HG02885 (cell line): ENCODE measurements around the gene HDLBP.
"Not testable (repeated sequence)": the region's sequence is repeated elsewhere in the genome, so short reads cannot be mapped to it uniquely, and the experiment has no call there.

Source experiments
- ATAC-seq: cut with Tn5 transposase; IDR thresholded peaks from one replicate; pipeline ENCODE4 v1.9.1; 2021; ENCODE audit warnings: mild to moderate bottlenecking; ENCODE audit not compliant: unreplicated experiment, poor library complexity

The HDLBP gene

DNA sequence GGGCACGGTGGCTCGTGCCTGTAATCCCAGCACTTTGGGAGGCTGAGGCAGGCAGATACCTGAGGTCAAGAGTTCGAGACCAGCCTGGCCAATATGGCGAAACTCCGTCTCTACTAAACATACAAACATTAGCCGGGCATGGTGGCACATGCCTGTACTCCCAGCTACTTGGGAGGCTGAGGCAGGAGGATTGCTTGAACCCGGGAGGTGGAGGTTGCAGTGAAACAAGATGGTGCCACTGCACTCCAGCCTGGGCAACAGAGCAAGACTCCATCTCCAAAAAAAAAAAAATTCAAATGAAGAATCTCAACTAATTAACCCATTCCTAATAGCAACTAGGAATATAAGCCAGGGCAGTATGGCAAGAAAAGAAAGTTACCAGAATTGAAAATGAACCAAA is 37.2 kb downstream of the HDLBP start:
- ATAC-seq = not testable (repeated sequence)

DNA sequence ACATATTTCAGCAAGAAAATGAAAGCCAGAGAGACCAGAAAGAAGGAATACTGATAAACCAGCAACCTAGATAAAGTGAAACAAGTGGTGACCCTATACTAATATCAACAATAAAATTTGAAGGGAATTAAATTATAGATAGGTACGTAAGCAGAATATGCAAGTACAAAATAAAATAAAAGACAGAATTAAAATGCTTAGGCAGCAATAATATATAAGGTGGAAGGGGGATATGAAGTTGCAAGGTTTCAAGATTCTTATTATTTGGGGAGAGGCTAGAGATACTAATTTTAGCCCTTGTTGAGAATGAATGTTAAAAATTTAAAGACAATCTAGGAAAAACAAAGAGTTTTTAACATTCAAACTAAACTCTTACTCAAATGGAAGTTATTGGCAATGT is 39.6 kb downstream of the HDLBP start:
- ATAC-seq = no peak

DNA sequence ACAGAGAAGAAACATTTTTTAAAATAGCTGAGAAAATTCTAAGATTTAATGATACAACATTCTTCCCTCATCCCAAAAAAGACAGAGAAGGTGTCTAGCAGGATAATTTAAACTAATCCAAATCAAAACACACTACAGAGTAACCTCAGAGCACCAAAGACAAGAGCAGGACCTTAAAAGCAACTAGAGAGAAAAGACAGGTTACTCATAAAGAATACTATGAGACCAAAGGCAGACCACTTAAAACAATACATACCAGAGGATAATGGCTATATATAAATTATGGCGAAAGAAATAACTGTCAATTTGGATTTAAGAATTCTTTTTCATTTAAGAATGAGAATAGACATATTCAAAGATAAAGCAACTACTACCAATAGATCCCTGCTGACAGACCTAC is 40.0 kb downstream of the HDLBP start:
- ATAC-seq = no peak

DNA sequence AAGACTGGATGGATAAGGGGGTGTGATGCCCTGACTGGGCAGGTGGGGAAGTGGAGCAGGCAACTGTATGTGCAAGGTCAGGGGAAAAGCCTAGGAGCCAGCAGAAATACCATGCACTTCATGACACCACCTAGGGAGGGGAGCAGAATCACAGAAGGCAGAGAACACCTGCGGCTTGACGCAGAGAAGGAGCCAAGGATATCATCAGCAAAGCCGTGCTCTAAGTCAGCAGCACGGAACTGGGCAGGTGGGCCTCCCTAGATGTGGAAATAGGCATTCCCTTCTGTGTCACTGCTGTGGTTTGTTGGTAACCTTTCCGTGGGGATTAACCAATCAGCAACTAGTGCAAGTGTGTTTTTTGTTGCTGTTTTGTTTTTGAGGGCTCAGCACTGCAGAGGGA is 41.3 kb downstream of the HDLBP start:
- ATAC-seq = no peak

DNA sequence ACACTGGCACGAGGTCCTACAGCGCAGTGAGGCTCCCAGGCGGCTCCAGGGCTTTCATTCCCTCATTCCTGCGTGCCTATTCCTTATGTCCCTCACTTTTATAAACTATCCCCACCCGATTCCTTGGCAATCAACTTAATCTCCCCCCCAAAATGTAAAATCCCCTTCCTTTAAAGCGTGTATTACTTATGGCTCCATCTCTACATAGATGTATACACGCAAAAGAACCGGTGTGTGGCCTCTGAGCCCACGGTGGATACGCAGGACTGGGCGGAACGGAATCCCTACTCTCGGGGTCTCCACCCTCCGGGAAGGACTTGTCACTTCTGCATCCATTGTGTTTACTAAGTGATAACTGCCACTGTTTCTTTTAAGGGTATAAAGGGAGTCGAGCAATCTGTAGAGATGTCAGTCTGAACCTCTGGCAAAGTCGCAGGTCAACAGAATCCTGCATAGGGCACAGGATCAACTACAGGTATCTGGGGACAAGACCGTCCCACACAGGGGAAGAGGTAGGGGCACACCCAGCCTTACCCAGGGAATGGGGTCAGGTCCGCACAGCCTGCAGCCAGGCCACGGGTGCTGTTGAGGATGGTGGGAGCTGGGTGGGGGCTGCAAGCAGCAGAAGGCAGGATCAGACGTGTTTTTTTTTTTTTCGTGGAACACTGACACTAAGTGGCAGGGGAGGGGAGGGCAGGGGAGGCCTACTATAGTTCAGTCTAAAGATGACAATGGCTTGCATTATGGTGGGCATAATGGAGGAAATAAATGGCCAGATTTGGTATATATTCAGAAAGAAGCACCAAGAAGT is 42.1 kb downstream of the HDLBP start:
- ATAC-seq = no peak

DNA sequence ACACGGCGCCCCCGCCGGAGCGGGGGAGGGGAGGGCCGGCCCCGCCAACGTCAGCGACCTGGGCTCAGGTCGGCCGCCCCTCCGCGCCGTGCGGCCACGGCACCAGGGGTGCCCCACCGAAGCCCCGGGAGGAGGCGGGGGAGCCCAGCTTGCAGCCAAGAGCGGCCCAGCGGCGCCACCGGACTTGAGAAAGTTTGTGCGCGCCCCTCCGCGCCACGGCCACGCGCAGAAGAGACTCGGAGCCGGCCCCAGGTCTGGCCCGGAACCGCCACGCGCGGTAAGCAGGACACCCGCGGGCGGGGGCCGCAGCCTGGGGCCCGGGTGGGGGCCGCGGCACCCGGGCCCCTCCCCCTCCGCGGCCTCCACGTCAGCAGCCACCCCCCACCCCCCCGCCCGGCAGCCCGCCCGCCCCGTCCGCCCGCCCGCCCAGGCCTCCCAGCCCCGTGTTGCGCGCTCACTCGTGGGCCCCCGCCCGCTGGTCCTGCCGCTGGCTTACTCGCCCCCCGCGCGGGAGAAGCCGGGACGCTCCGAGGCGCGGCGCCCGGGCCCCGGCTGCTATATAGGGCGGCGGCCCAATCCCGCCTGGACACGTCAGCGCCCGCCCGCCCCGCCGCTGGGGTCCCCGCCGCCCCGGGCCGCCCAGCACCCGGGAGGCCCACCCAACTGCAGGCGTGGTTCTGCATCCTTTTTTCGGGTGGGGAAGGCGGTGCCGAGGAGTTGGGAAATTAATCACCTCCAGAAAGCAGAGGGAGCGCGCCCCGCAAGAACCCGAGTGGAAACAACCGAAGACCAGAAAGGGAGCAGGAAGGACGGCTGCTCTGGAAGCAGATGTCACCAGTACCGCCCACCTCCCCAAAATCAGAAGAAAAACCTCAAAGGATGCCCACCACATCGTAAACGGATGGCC is 42.9 kb downstream of the HDLBP start:
- peak; percentile 64 for ATAC-seq

DNA sequence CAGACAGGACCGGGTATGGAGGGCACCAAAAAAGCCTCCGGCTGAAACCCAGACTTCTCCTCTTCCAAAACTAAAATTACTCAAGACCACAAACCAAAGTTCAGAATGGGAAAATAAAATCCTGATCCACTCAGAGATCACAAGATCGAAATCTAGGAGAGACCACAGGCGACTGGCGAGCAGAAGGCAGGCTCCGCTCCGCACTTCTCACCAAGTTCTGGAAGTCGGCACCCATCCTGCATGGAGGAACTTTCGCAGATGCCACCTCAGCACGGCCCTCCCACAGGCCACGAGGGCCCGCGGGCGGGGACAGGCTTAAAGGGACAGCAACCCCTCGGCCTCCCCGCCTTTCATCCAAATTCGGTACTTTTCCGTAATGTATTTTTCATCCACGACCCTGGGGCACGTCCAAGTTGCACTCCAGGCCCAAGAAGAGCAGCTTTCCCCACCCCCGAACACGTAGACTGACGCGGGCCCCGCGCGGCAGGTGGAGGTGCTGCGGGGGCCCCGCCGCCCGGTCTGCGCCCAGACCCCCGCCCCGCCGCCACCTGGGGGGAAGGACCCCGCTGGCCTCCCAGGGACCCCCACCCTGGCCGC is 43.7 kb downstream of the HDLBP start:
- ATAC-seq = peak; percentile 47

DNA sequence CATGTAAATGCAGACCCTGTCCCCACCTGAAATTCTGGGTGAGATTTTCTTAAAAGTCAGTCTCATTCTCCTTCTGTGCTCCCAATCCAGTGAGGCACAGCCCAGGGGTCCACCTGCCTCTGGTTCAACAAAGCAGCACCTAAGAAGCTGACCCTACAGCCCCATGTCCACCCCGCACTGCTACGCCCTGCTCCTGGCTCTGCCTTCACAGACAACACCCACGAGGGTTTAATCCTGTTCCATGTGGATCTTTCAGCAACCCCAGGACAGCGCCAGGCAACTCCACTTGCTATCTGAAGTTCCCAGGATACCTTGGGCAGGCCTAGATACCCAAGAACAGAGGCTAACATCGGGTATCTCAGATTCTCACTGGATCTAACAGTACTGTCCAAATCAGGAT is 44.9 kb downstream of the HDLBP start:
- no peak for ATAC-seq

DNA sequence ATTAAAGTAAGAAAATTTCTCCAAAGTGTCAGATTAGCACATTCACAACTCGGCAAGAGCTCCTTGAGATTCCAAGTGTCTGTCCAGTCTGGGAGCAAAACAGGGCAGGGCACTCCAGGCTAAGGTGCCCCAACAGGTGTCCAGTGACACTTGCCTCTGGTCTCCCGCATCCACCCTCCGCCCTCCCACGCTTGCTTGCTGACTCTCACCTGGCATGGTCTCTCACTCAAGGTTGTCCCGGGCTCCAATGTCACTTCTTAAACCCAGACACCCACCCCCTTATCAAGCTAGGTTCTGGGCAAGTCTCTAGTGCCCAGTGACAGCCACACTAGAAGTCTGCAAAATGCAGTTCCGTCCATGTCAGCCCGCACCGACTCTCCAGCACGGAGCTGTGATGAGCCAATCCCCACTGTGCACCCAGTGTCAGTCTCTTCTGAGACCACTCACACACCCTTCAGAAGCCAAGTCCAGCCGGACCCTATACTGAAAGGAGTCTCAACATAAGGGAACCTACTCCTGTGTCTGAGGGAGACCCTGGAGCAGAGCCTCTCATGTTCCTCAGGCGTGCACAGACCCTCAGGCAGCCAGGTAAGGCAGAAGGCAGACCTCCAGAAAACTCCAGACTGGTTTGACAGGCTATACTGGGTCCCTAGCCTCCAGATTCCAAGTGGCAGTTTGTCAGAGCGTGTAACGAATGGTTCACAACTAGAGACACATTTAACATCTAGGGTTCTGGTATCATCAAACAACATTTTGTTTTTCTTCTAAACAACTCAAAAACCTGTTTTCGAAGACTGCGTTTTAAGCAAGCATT is 45.6 kb downstream of the HDLBP start:
- ATAC-seq = no peak

DNA sequence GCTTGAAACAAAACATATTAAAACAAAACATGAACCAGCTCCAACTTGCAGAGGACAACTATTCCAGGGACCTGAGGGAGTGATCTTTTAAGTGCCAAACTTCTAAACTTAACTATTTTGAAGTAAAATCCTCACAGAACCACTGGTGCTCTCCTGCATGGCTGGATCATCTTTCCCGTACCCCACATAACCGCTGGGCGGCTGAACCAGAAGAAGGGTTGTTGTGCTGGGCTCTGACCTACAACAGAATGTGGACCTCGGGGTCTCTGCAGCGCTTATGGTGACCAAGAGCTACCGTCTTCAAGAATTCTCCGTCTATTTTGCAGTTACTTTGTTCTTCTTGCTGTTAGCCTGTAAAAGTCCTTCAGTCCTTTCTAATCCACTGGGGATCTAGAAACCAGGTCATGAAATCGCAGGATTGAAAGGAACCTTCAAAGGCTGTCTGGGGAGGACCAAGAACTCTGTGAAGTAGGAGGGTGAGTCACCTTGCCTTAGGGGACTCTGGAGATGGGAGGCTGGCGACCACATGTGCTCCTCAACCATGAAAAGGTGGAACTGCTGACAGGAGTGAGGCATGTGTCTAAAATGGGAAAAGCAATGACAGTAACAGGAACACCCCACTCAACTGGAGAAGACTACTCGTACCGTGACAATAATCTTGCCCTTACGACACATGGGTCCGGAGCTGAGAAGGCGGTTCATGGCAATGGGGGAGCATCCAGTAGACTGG is 46.6 kb downstream of the HDLBP start:
- ATAC-seq = no peak

DNA sequence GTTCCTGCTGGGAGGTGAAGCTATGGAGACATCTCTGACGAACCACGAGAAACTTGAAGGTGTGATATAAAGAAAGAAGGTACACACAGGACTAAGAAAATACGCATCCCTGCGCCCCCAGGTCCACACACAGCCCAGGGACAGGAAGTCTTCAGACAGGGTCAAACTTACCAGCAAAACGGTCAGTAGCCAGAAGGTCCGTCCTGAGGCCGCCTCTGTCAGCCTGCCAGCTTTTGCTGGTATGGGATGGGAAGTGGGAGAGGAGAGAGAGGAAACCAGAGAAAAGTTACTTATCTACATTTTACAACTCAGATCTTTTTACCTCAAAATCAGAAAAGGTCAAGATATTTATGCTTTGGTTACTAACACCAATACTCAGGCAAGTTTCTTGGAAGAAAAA is 47.2 kb downstream of the HDLBP start:
- ATAC-seq = no peak

DNA sequence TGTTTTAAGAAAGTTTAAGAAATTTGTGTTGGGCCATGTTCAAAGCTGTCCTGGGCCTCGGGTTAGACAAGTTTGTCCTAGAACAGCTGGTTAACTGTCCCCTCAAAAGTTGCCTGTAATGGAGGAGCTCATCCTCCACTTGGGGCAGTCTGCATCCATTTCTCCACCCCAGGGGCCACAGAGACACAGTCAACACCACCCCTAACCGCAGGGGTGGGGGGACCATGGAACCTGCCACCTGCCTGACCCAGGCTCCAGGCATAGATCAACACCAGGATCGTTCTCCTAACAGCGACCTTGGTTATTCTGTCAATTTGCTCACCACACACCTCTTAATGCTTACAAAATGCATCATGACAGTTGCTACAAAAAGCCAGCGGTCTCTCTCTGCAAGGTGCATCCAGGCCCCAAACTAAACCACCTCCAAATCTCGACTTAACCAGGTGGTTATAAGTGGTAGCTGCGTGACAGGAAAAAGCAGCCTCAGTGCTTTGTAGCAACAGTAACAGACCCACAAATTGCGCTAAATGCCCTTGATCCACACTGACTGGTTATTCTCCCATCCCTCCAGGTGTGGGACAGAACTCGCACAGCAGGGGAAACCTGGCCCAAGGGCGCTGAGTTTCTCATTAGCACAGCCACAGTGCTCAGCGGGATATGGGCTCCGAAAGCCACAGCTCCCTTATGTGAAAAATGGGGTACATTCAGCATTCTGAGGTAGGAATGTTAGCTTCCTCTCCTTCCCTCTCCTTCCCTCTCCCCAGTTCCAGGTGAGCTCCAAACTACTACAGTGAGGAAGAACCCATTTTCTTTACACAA is 48.0 kb downstream of the HDLBP start:
- no peak for ATAC-seq

DNA sequence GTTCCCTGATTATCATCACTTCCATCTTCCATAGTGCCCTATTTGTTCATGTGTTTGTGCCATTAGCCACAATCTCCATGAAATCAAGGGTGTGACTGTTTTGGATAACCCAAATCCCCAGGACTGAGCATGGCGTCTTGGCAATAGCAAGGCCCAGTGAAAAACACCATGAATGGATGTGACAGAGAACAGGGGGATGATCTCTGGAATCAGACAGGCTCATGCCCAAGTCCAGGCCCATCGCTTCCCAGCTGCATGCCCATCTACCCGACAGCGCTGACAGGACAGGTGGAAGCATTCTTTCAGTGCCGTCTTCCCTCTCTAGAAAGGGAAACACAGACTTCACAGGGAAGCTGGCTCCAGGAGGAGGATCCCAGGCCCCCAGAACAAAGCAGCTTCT is 50.0 kb downstream of the HDLBP start:
- ATAC-seq = no peak

DNA sequence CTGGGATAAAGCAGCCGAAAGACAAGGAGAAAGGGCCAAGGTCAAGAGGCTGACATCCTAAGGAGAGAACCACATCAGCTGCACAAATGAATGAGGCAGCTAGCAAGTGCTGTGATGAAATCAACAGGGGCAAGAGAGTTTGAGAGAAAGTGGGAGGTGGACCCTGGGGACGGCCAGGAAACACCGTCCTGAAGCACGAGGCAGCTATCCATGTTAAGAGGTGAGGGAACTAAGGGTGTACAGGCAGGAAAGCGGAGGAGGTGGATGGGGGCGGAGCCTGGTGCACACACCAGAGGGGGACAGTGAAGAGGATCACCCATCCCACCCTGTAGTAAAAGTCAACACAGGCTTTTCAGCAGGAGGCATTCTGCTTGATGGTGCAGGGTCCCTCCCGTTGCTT is 52.4 kb downstream of the HDLBP start:
- no peak for ATAC-seq

DNA sequence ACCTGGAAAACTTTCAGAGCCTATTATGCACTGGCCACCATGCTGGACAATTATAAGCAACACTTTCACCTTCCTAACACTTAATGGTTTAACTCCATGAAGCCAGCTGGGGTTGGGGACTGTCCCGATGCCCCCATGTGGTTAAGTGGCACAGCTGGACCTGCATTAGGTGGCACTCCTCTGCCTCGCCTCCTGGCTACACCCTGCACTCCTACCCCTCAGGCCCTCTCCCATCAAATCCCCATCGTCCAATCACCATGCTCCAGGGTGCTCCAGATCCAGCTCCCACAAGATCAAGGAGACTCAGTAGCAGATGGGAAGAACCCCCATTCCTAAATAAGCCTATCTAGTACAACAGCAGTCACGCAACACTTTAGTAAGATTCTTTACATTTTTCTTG is 53.8 kb downstream of the HDLBP start:
- ATAC-seq = no peak

DNA sequence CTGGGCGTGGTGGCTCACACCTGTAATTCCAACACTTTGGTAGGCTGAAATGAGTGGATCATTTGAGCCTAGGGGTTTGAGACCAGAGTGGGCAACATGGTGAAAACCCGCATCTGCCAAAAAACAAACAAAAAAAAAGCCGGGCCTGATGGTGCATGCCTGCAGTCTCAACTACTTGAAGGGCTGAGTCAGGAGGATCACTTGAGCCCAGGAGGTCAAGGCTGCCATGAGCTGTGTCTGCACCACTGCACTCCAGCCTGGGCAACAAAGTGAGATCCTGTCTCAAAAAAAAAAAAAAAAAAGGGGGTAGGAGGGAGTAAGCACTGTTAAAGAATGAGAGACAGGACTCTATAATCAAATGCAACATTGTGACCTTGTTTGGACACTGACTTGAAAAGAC is 54.6 kb downstream of the HDLBP start:
- no peak for ATAC-seq

DNA sequence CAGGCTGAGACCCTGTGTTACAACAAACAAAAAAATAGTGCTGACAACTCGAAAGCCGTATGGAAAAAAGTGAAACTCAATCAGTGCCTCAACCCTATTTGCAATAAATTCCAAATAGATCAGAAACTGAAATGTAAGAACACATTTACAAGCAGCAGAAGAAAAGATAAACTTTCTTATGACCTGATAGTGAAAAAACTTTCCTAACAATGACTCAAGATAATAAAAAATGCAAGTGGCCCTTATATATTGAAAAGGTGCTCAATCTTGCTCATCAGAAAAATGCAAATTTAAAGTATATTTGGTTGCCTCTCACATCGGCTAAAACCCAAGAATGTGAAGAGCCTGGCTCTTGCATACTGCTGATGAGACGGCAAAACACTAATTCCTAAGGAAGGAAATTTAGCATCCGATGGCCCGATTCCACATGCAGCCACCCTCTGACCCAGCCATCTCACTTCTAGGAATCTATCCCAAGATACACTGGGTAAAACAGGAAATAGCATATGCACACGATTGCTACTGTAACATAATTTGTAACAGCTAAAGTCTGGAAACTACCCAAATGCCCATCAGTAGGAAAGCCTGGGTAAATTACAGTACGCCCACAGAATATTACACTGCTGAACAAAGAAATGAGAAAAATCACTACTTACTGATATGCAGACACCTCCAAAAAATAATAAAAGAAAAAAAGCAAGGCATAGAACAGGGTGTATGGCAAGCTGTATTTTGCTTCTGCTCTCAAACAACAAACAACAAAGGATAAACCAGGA is 56.8 kb downstream of the HDLBP start:
- no peak for ATAC-seq

DNA sequence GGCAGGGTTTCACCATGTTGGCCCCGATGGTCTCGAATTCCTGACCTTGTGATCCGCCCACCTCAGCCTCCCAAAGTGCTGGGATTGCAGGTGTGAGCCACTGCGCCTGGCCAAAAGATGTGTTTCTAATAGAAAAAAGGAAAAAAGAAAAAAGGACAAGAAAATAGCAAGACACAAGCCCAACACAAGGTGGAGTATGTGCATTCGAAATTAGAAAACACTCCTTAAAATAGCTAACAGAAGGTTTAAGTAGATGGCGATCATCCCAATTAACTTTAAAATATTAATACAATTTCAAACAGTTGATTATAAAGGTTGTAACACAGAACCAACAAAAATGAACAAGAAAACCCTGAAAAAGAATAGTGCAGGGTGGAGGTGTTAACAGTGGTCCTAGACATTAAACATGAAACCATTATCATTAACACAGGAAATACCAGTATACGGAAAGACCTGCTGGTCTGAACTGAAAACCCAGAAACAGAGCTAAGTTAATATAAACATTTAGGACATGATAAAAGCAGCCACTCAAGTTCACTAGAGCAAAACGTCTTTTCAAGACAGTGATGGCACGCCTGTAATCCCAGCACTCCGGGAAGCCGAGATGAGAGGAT is 57.9 kb downstream of the HDLBP start:
- no peak for ATAC-seq
